WTC11 (cell line): Measurements from ENCODE around the gene CDK17. TPM values are rescaled to one million over a fixed set of nuclear protein-coding genes. Genes with fewer than 3 reads are reported as not detected.

Experiments used
- ATAC-seq: fragments of 200-7000 bp; cut with Tn5 transposase; 2 replicates; pipeline ENCODE4 v1.10.0; 2021; ENCODE audit warnings: mild to moderate bottlenecking, moderate library complexity
- CTCF ChIA-PET: fragments of 300-600 bp; sonication (Branson Sonifier 250); formaldehyde crosslinking; loops from one replicate; lab custom pipeline; 2021; ENCODE audit warnings: antibody characterized with exemption; lab: Charles Lee
- POLR2A ChIA-PET: fragments of 350-600 bp; sonication (Branson Sonifier 250); formaldehyde crosslinking; loops from one replicate; lab custom pipeline; 2021; ENCODE audit warnings: antibody characterized with exemption; lab: Charles Lee
- DNase-seq: peaks from one replicate; pipeline ENCODE4 v3.0.0; 2021; ENCODE audit warnings: low spot score
- H3K27ac Mint-ChIP-seq: 2 replicates; pipeline ENCODE4 v1.8.0; 2021; ENCODE audit warnings: mixed read lengths
- H3K27me3 Mint-ChIP-seq: 2 replicates; pipeline ENCODE4 v1.8.0; 2021; ENCODE audit warnings: low read depth, mild to moderate bottlenecking, moderate library complexity, mixed read lengths
- H3K36me3 Mint-ChIP-seq: 2 replicates; pipeline ENCODE4 v1.8.0; 2021; ENCODE audit warnings: mixed read lengths
- H3K4me1 Mint-ChIP-seq: 2 replicates; pipeline ENCODE4 v1.8.0; 2022; ENCODE audit warnings: mixed read lengths
- H3K4me3 Mint-ChIP-seq: 2 replicates; pipeline ENCODE4 v1.8.0; 2021; ENCODE audit warnings: mild to moderate bottlenecking, moderate library complexity, mixed read lengths
- H3K9me3 Mint-ChIP-seq: 2 replicates; pipeline ENCODE4 v1.8.0; 2021; ENCODE audit warnings: mixed read lengths
- AFF4 ChIP-seq: sonication (generic); formaldehyde crosslinking; IDR thresholded peaks from 2 replicates; pipeline ENCODE4 v1.8.1; 2023; ENCODE audit warnings: mild to moderate bottlenecking, missing genetic modification reagents, borderline replicate concordance
- ATF3 ChIP-seq: sonication (generic); formaldehyde crosslinking; conservative IDR thresholded peaks from 2 replicates; pipeline ENCODE4 v1.8.1; 2022; ENCODE audit warnings: mild to moderate bottlenecking, missing genetic modification reagents
- CBFB ChIP-seq: sonication (generic); formaldehyde crosslinking; IDR thresholded peaks from 2 replicates; pipeline ENCODE4 v1.8.1; 2022; ENCODE audit warnings: mild to moderate bottlenecking, low read depth, missing genetic modification reagents
- CTCF ChIP-seq: fragments of 200-600 bp; IDR thresholded peaks from 2 replicates; pipeline ENCODE4 v1.8.0; 2022; ENCODE audit warnings: antibody characterized with exemption
- E2F1 ChIP-seq: sonication (generic); formaldehyde crosslinking; IDR thresholded peaks from 2 replicates; pipeline ENCODE4 v1.8.0; 2022; ENCODE audit warnings: mild to moderate bottlenecking, missing genetic modification reagents
- E2F4 ChIP-seq: sonication (generic); formaldehyde crosslinking; IDR thresholded peaks from 2 replicates; pipeline ENCODE4 v1.8.1; 2022; ENCODE audit warnings: low read depth, mild to moderate bottlenecking, moderate library complexity, missing genetic modification reagents, borderline replicate concordance
- ESRRA ChIP-seq: sonication (generic); formaldehyde crosslinking; IDR thresholded peaks from 2 replicates; pipeline ENCODE4 v1.8.1; 2022; ENCODE audit warnings: mild to moderate bottlenecking, missing genetic modification reagents, borderline replicate concordance
- KAT7 ChIP-seq: sonication (generic); formaldehyde crosslinking; IDR thresholded peaks from 2 replicates; pipeline ENCODE4 v1.8.1; 2023; ENCODE audit warnings: missing genetic modification reagents, mild to moderate bottlenecking, borderline replicate concordance
- NFATC4 ChIP-seq: fragments of 250-450 bp; sonication (Bioruptor Pico); IDR thresholded peaks from 2 replicates; pipeline ENCODE4 v1.9.0; 2021; ENCODE audit warnings: mild to moderate bottlenecking
- NR3C1 ChIP-seq: sonication (generic); formaldehyde crosslinking; conservative IDR thresholded peaks from 2 replicates; pipeline ENCODE4 v1.8.1; 2023; ENCODE audit warnings: low read depth, mild to moderate bottlenecking, missing genetic modification reagents
- TCF7 ChIP-seq: sonication (generic); formaldehyde crosslinking; IDR thresholded peaks from 2 replicates; pipeline ENCODE4 v1.8.0; 2022; ENCODE audit warnings: mild to moderate bottlenecking, low read depth, missing genetic modification reagents, moderate library complexity
- USF2 ChIP-seq: sonication (generic); formaldehyde crosslinking; IDR thresholded peaks from 2 replicates; pipeline ENCODE4 v1.8.1; 2023; ENCODE audit warnings: mild to moderate bottlenecking, missing genetic modification reagents, moderate library complexity
- ZBTB21 ChIP-seq: sonication (generic); formaldehyde crosslinking; IDR thresholded peaks from 2 replicates; pipeline ENCODE4 v1.8.1; 2023; ENCODE audit warnings: mild to moderate bottlenecking, missing genetic modification reagents, borderline replicate concordance
- ZNF416 ChIP-seq: fragments of 250-450 bp; sonication (Bioruptor Pico); IDR thresholded peaks from 2 replicates; pipeline ENCODE4 v1.9.0; 2021; ENCODE audit warnings: mild to moderate bottlenecking, inconsistent platforms
- total RNA-seq: library from RNA; stranded (reverse); gene quantifications from 3 replicates; pipeline ENCODE4 v1.2.3, GENCODE V29; 2021
- TF ChIP-seq, protein P1 (sequence below): fragments of 250-450 bp; sonication (Bioruptor Pico); conservative IDR thresholded peaks from 2 replicates; pipeline ENCODE4 v1.9.0; 2021; ENCODE audit warnings: mild to moderate bottlenecking

CDK17 gene
- total RNA-seq, 1 experiment from 2014 or later, result 20.0 TPM

DNA sequence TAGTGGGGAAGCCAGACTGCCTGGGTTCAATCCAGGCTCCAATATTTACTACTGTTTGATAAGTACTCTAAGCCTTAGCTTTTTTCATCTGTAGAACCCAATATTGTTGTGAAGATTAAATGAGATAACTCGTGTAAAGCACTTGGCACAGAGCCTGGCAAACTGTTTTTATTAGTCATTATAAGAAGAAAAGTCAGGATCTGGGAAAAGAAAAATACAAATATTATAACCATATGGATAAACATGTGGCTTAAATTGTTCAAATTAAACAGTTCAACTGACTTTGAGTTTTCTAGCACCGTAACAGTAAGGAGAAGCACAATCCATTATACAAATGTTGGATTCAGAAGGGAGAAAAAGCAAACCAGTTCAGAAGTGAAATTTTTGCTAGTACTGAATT is 22.0 kb upstream of the CDK17 start (continued):
- TF ChIP-seq CBFB, result no peak
- no peak for TF ChIP-seq CTCF
- no peak for TF ChIP-seq KAT7 (CRISPR knock-in tag)
- TF ChIP-seq ATF3, result no peak

DNA sequence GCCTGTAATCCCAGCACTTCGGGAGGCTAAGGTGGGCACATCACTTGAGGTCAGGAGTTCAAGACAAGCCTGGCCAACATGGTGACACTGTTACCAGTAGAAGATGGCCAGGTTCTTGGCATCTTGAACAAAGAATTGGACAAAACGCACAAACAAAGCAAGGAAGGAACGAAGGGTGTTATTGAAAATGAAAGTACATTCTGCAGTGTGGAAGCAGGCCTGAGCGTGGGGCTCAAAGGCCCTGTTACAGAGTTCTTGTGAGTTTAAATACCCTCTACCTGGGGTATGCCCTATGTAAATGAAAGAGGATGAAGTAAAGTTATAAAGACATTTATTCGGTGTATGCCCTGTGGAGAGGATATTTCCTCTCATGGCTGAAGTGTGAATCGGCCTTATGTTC is 20.8 kb upstream of the CDK17 start:
- ChIA-PET CTCF (no interaction called here), POLR2A (no interaction called here)
- no peaks in the 10 kb centered on the region for H3K27me3 Mint-ChIP-seq
- TF ChIP-seq AFF4 (CRISPR knock-in tag) (no peak), TCF7 (no peak), CTCF (no peak), CBFB (no peak), ZBTB21 (CRISPR knock-in tag) (no peak), USF2 (no peak), E2F1 (CRISPR knock-in tag) (no peak), ESRRA (no peak), ZNF416 (CRISPR knock-in tag) (no peak), NR3C1 (CRISPR knock-in tag) (no peak), NFATC4 (CRISPR knock-in tag) (no peak)
- H3K27ac Mint-ChIP-seq, result no peak overlapping the region; the same call in 1 of the 2 replicates
- ATAC-seq (no peak), DNase-seq (no peak)
- no peaks in the 10 kb centered on the region for H3K9me3 Mint-ChIP-seq
- H3K36me3 Mint-ChIP-seq, result no peaks in the 10 kb centered on the region
- no peak overlapping the region for H3K4me3 Mint-ChIP-seq
- no peaks in the 10 kb centered on the region for H3K4me1 Mint-ChIP-seq

GRCh38 chr12:96420277-96420835 is 20.1 kb upstream of the CDK17 start:
- Mint-ChIP-seq H3K27me3 (no peaks in the 10 kb centered on the region), H3K4me1 (no peaks in the 10 kb centered on the region), H3K9me3 (no peaks in the 10 kb centered on the region), H3K27ac (no peak overlapping the region), H3K36me3 (no peaks in the 10 kb centered on the region), H3K4me3 (no peak overlapping the region)
- ChIA-PET CTCF (no interaction called here), POLR2A (no interaction called here)
- no peak for DNase-seq
- ATAC-seq, result no peak
- no peak for TF ChIP-seq E2F4 (CRISPR knock-in tag)
- TF ChIP-seq, protein P1, sequence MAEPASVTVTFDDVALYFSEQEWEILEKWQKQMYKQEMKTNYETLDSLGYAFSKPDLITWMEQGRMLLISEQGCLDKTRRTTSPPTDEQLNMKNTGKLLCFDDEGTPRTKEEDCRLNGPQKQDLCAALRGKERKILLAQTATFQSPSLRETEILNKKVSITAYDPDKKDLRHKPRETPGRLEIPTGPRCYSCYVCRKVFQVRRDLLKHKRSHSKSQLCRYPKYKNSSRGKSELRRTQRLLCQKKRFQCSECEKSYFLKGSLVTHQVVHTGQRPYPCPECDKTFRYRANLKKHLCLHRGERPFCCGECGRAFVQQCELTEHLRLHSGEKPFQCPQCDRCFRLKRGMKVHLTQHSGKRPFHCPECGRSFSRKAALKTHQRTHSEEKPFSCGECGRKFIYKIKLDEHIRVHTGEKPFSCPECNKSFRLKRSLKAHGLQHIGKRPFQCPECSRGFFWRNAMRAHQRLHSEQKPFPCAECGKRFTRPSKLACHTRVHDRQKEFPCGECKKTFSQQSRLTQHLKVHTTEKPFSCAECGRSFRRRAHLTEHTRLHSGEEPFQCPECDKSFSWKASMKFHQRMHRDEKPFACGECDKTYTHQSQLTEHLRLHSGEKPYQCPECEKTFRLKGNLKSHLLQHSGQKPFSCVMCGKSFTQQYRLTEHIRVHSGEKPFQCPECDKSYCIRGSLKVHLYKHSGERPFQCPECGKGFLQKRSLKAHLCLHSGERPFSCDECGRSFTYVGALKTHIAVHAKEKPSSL (CRISPR knock-in tag), result no peak
